NCI-H446 (cell line): Measurements from ENCODE around the gene LRP2.
"Not testable (repeated sequence)": the region's sequence is repeated elsewhere in the genome, so short reads cannot be mapped to it uniquely, and the experiment has no call there.

Source experiments
- DNase-seq, 2 experiments: peaks; one replicate each; lab custom pipeline; 2025; lab: John Stamatoyannopoulos, UW

Gene LRP2

GRCh38 chr2:169175112-169175511, 187.2 kb downstream of the LRP2 start:
- no peak for DNase-seq

DNA sequence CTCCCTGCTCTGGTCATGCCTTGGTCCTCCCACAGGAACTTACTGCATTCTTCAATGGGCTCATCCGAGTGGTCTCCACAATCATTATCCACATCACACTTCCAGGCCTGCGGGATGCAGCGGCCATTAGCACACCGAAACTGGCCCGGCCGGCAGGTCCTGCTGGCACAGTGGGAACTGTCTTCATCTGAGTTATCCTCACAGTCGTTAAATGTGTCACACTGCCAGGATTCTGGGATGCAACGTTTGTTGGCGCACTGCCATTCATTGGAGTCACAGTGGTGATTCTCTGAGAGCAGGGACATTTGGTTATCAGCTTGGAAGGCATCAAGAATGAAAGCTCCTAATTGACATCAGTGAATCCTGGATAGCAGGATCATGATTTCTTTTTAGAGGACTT, 188.5 kb downstream of the LRP2 start:
- DNase-seq: no peak

DNA sequence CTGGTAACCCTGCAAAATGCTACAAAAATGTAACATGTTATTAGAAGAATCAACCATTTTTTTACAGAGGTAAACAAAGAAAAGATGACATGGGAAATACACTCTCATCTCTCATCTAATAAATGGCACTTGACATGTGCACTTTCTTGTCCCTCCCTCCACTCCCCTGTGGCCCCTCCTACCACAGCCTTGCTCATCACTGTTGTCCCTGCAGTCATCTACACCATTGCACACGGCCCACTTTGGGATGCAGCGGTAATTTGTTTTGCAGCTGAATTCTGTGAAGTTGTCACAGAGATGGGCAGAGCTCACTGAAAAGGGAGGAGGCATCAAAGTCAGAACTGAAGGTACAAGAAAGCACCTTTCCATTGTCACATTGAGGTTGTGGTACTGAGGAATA, 189.4 kb downstream of the LRP2 start:
- no peak for DNase-seq

DNA sequence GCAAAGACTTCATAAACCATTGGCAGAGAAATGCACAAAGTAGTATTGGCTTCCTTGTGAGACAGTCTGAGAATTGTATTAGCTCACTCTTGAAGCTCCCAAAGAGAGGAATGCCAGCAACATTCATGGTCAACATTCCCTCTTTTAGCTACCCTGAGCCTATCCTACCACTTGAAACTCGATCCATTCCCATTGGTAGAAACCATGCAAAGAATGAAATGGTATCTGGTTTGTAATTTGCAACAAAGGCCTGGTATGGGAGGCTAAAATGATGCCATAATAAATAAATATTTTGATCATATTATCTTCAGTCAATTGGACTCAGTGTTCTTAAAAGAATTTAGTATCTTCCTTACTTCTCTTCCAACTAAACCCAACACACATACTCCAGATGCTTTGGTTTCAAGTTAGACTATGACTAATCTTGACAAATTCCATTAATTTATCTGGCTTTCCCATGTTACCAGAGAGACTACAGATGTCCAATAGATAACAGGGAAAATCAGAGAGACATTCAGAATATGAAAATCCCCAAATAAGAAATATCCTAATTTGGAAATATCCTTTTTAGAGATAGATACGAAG, 190.1 kb downstream of the LRP2 start:
- DNase-seq: no peak

- no peak for DNase-seq
Observed at GRCh38 chr2:169165791-169166190, 196.5 kb downstream of the LRP2 start.

- no peak for DNase-seq
Observed at GRCh38 chr2:169164311-169164710, 198.0 kb downstream of the LRP2 start.

- no peak for DNase-seq
Observed at GRCh38 chr2:169162613-169163012, 199.7 kb downstream of the LRP2 start.

GRCh38 chr2:169160926-169161481, 201.3 kb downstream of the LRP2 start:
- DNase-seq: no peak

GRCh38 chr2:169159686-169160085, 202.6 kb downstream of the LRP2 start:
- no peak for DNase-seq

GRCh38 chr2:169158874-169159273, 203.5 kb downstream of the LRP2 start:
- no peak for DNase-seq

GRCh38 chr2:169146220-169146619, 216.1 kb downstream of the LRP2 start:
- no peak for DNase-seq

DNA sequence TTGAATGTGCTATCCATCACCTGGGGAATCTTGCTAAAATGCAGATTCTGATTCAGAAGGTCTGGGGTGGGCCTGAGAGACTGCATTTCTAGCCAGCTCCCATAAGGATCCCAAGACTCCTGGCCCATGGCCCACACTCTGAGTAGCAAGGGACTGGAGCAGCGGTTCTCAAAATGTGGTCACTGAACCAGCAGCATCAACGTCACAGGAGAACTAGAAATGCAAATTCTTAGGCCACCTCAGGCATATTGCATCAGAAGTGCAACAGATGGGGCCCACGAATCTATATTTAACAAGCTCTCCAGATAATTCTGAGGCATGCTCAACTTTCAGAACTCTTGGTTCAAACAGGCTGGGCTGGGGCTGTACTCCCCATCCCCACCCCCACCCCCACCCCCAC, 218.3 kb downstream of the LRP2 start:
- no peak for DNase-seq

- peak; percentile 22 to 60 for DNase-seq
Observed at GRCh38 chr2:169141713-169142352, 220.5 kb downstream of the LRP2 start.

DNA sequence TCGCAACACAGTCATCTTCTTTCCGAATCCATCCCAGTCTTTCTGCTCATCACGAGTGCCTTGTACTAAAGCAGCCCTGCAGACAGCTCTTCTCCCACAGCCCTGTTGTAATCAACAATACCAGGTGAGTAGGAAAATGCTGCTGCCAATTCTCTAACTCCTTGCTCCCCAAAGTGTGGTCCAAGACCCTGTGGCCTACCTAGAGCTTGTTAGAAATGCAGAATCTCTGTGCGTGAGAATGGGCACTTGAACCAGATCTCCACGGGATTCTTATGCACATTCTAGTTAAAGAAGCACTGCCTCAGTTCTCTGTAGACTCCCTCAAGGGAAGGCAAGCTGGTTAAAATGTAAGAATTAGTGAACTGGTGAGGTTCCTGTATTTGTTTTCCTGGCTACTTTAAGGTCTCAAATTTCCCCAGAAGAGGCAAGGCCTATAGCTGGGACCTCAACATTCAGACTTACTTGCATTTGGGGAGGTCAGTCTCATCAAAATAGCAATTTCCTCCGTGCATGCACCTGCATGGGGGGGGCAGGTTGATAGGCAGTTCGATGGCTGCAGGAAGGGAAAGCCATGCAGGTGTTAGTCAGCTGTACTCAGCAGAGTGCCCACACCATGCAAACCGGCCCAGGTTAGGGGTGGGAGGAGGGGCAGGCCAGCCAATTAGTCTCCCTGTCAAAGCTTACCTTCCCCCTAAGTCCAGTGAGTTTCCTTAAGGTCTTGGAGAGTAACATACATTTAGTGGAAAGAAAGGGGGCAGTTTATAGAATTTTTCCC, 222.2 kb downstream of the LRP2 start:
- no peak for DNase-seq

DNA sequence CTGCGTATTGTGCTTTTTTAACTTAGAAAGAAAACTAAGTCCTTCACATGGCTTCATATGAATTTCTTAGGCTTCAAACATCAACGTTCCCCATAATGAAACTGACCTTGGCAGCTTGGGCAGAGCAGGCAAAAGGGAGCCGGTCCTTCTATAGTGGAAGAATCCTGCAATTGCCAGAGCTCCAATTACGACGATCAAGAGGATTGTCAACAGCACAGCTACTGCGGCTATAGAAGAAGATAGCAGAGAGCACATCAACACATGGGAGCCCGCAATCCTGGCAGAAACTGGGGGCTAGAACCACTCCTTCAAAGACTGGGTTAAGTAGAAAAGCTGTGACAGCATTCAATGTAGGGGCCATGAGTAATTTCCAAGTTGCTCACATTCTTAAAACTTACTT, 223.2 kb downstream of the LRP2 start:
- no peak for DNase-seq

- DNase-seq: no peak
Observed at GRCh38 chr2:169137924-169138323, 224.4 kb downstream of the LRP2 start.

DNA sequence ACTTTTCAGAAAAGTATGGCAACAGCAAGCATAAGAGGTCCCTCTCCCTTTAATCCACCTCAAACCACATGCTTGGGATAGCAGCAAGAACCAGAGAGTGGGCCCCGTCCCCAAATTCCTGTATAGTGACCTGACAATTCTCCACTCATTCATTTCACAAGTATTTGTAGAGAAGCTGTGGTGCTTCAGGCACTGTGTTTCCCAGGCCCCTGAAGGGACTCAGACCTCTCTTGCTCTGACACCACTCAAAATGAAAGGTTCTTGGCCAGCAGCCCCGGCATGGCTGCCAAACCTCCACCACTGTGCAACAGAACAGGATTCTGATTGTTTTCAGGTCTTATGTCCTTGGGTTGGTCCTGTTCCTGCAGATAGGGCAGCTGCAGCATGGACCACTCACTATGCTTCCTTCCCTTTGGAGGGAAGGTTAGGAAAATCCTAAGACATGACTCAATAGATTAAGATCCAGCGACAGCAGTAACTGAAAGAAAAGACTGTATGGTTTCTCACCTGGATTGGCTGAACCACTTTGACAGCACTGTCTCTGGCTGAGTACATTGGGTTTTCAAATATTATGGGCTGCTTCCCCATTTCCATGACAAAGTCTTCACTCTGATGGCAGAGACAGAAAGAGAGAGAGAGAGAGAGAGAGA, 225.3 kb downstream of the LRP2 start:
- no peak for DNase-seq

DNA sequence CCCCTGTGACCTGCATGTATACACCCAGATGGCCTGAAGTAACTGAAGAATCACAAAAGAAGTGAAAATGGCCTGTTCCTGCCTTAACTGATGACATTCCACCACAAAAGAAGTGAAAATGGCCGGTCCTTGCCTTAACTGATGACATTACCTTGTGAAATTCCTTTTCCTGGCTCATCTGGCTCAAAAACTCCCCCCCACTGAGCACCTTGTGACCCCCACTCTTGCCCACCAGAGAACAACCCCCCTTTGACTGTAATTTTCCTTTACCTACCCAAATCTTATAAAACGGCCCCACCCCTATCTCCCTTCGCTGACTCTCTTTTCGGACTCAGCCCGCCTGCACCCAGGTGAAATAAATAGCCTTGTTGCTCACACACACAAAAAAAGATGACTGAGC, 225.9 kb downstream of the LRP2 start:
- not testable (repeated sequence) for DNase-seq

- DNase-seq: not testable (repeated sequence)
Observed at GRCh38 chr2:169134272-169134671, 228.1 kb downstream of the LRP2 start.

DNA sequence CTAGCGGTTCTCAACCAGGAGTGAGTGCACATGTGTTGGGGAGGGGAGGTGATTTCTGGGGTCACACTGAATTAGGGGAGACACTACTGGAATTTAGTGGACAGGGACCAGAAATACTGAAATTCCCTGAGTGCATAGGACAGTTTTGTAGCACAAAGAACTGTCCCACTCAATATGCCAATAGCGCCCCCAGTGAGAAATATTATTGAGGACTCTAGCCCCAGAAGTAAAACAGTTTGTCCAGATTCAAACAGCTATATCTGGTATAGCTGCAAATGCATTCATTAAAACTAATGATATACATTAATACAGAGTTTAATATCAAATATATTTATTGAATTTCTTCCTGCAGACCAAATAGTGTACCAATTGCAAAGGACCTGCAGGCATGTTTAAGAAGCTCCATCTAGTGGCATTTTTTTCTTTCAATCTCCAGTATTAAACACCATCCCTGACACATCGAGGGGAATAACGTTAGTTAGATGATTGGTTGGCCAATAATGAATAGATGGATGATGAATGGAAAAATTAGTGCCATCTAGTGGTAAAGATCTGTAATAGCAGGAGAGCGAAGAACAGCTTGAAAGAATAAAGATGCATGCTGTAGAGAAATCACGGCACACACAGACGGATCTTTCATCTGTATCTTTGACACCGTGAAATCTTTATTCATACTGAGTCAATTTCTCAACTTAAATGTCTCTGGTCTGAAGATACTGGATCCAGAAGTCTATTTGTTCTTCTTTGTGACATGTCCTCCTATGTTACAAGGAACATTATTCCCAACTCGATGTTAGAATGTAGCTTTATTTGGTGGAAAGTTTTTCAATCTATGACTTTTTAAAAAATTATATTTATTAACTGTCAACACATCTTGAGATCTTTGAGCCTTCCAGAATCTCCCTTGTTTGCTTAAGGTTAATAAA, 230.5 kb downstream of the LRP2 start:
- DNase-seq: peak in 1 of 2 experiments; percentile 47

- no peak for DNase-seq
Observed at GRCh38 chr2:169129703-169130243, 232.6 kb downstream of the LRP2 start.
